ENCODE data around the gene C1QTNF4. TPM values are rescaled to one million over a fixed set of nuclear protein-coding genes. Genes with fewer than 3 reads are reported as not detected.

Gene C1QTNF4
- 0.09 and 0.92 TPM in 2 replicates for total RNA-seq

GRCh38 chr11:47593934-47594855, at the start of gene C1QTNF4:
TSS of gene C1QTNF4 (minus strand) at chr11:47594411. CDS start at chr11:47590810, 3,601 bp downstream.

GRCh38 chr11:47642099-47642855, 48.1 kb upstream of the C1QTNF4 start, which contains the start of gene MTCH2:
TSS of gene MTCH2 (minus strand) at chr11:47642559. CDS start at chr11:47642465, 94 bp downstream.

GRCh38 chr11:47586098-47586855, 7.9 kb downstream of the C1QTNF4 start, which contains the start of gene FAM180B:
TSS of gene FAM180B (plus strand) at chr11:47586678. CDS start at chr11:47586769, 91 bp downstream.

GRCh38 chr11:47578524-47579494, 15.4 kb downstream of the C1QTNF4 start, which contains the start of the genes KBTBD4 and NDUFS3:
TSS of gene KBTBD4 (minus strand) at chr11:47578970. CDS start at chr11:47578951, 19 bp downstream.
TSS of gene NDUFS3 (plus strand) at chr11:47579074. CDS start at chr11:47579092, 18 bp downstream.

GRCh38 chr11:47565340-47566148, 28.7 kb downstream of the C1QTNF4 start, which contains the start of gene PTPMT1:
TSS of gene PTPMT1 (plus strand) at chr11:47565599. CDS start at chr11:47565623, 24 bp downstream.

GRCh38 chr11:47552566-47553405, 41.4 kb downstream of the C1QTNF4 start, which contains the start of gene CELF1:
TSS of gene CELF1 (minus strand) at chr11:47553132. CDS start at chr11:47499523, 53,609 bp downstream.

Other genes starting within 250 kb of the C1QTNF4 start
- not detected in 2 replicates for gene MYBPC3, start 241.7 kb downstream of the C1QTNF4 start, total RNA-seq
- not detected in 2 replicates for gene SPI1, start 215.9 kb downstream of the C1QTNF4 start, total RNA-seq
- gene SLC39A13, start 185.8 kb downstream of the C1QTNF4 start, total RNA-seq = 48.3 and 50.5 TPM in 2 replicates
- gene PSMC3, start 168.0 kb downstream of the C1QTNF4 start, total RNA-seq = 136 and 162 TPM in 2 replicates
- not detected in 2 replicates for gene RAPSN, start 145.3 kb downstream of the C1QTNF4 start, total RNA-seq
- 41.8 and 52.2 TPM in 2 replicates for gene CELF1, start 41.3 kb downstream of the C1QTNF4 start, total RNA-seq
- gene PTPMT1, start 28.8 kb downstream of the C1QTNF4 start, total RNA-seq = 126 and 182 TPM in 2 replicates
- 12.2 and 19.5 TPM in 2 replicates for gene KBTBD4, start 15.4 kb downstream of the C1QTNF4 start, total RNA-seq
- gene NDUFS3, start 15.3 kb downstream of the C1QTNF4 start, total RNA-seq = 92.2 and 107 TPM in 2 replicates
- not detected in 2 replicates for gene FAM180B, start 7.7 kb downstream of the C1QTNF4 start, total RNA-seq
- 103 and 173 TPM in 2 replicates for gene MTCH2, start 48.1 kb upstream of the C1QTNF4 start, total RNA-seq
- 0.19 and 1.4 TPM in 2 replicates for gene AGBL2, start 121.0 kb upstream of the C1QTNF4 start, total RNA-seq
- gene FNBP4, start 172.9 kb upstream of the C1QTNF4 start, total RNA-seq = 39.3 and 48.8 TPM in 2 replicates